Sigmoid colon (tissue), 7 donors: ENCODE measurements around the gene C1GALT1C1. TPM values are rescaled to one million over a fixed set of nuclear protein-coding genes. Genes with fewer than 3 reads are reported as not detected.
"Not testable (repeated sequence)": the region's sequence is repeated elsewhere in the genome, so short reads cannot be mapped to it uniquely, and the experiment has no call there.

ENCODE experiments used
- DNase-seq: peaks from one replicate; pipeline ENCODE4 v3.0.0-alpha.2; 2019
- H3K27ac ChIP-seq, 4 donors: fragments of 200-600 bp; sonication (generic); one replicate each; pipeline ENCODE4 v1.5.1; 2016 to 2019; ENCODE audit warnings: mild to moderate bottlenecking in 1 of 4
- H3K27me3 ChIP-seq, 3 donors: fragments of 200-600 bp; sonication (generic); one replicate each; pipeline ENCODE4 v1.5.1; 2019; ENCODE audit warnings: mild to moderate bottlenecking in 1 of 3
- H3K36me3 ChIP-seq, 4 donors: fragments of 200-600 bp; sonication (generic); one replicate each; pipeline ENCODE4 v1.5.1; 2016 to 2019
- H3K4me1 ChIP-seq, 4 donors: fragments of 200-600 bp; sonication (generic); one replicate each; pipeline ENCODE4 v1.5.1; 2017 to 2019
- H3K4me3 ChIP-seq, 4 donors: fragments of 200-600 bp; sonication (generic); one replicate each; pipeline ENCODE4 v1.5.1; 2017 to 2019; ENCODE audit warnings: mild to moderate bottlenecking in 2 of 4, moderate library complexity in 1 of 4
- H3K9me3 ChIP-seq, 4 donors: fragments of 200-600 bp in 3 of 4; sonication (generic) in 3 of 4; one replicate each; pipeline versions ENCODE4 v1.5.1 to v1.6.1; 2013 to 2019
- EP300 ChIP-seq, 4 donors: sonication (generic); formaldehyde crosslinking; IDR thresholded peaks; one replicate each; pipeline ENCODE4 v1.6.1; 2017; ENCODE audit warnings: antibody characterized with exemption in 4 of 4
- POLR2A ChIP-seq, 2 donors: fragments of 450-650 bp; IDR thresholded peaks; one replicate each; pipeline ENCODE4 v1.6.1; 2016; ENCODE audit warnings: antibody characterized with exemption in 2 of 2, mild to moderate bottlenecking in 2 of 2, moderate library complexity in 2 of 2
- POLR2AphosphoS5 ChIP-seq, 4 donors: sonication (generic); formaldehyde crosslinking; IDR thresholded peaks; one replicate each; pipeline ENCODE4 v1.6.1; 2017; ENCODE audit warnings: antibody characterized with exemption in 4 of 4
- WGBS, 2 donors: extraction: QIAGEN DNeasy Blood & Tissue Kit; methylation state at CpG; one replicate each; pipeline ENCODE4 v1.1.7; 2013; 5-methylcytosine and 5-hydroxymethylcytosine counted together
- intact Hi-C: fragments of 100-400 bp; cut with DNase I; formaldehyde crosslinking; loops from one replicate; pipeline ENCODE4 v1.15.1; 2023
- polyA plus RNA-seq, 3 donors: library from polyadenylated mRNA; stranded (reverse); fragments of 200-250 nt; gene quantifications; one replicate each; pipeline ENCODE4 v1.2.3, GENCODE V29; 2013
- total RNA-seq, 4 donors: library from RNA; depleted of rRNA; stranded (reverse); fragments of >200 nt; gene quantifications; one replicate each; pipeline ENCODE4 v1.1.0, GENCODE V29; 2016
- TF ChIP-seq, protein P1 (sequence below), 4 experiments: fragments of 450-650 bp in 3 of 4; fragments of 200-600 bp in 1 of 4; IDR thresholded peaks; one replicate each; pipeline ENCODE4 v1.5.1; 2016 to 2019; ENCODE audit warnings: antibody characterized with exemption in 4 of 4, mild to moderate bottlenecking in 3 of 4, moderate library complexity in 2 of 4
- donor health status: healthy with polysubstance abuse.
- donor health status: Bipolar disorder and iron deficiency.
- donor health status: healthy.

The C1GALT1C1 gene
- total and polyA plus RNA-seq, 7 donors, result 5.4 to 31.7 (median 21.2) TPM

DNA sequence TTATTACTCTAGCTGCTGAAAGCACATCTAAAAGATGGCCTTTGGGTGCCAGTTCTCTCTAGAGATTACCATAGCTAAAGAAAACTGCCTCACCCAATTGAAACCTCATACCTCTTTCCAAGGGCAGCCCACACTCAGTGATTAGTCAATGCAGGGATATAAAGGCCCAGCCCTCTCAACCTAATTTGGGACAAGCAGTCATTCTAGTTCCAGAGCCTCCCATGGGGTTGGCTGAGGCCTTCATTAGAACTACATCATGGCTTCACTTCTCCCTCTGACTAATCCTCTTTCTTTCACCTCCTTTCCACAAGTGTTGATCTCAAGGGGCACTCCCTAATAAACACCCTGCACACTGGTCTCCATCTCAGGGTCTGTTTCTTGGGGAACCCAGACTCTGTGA, 38.5 kb upstream of the C1GALT1C1 start:
- Histone ChIP-seq H3K27ac (no peak overlapping the region), H3K4me3 (no peak overlapping the region), H3K27me3 (no peaks in the 10 kb centered on the region), H3K4me1 (no peaks in the 10 kb centered on the region), H3K9me3 (no peaks in the 10 kb centered on the region), H3K36me3 (no peaks in the 10 kb centered on the region)
- DNase-seq, result no peak
- TF ChIP-seq EP300 (IDR thresholded peaks at IDR 0.05), result no peak
- TF ChIP-seq POLR2A (IDR thresholded peaks at IDR 0.05), result no peak
- intact Hi-C loops, result loop anchor here (5.0 kb wide), 1 partner anchor 171 kb away; no protein-coding TSS in a partner anchor

DNA sequence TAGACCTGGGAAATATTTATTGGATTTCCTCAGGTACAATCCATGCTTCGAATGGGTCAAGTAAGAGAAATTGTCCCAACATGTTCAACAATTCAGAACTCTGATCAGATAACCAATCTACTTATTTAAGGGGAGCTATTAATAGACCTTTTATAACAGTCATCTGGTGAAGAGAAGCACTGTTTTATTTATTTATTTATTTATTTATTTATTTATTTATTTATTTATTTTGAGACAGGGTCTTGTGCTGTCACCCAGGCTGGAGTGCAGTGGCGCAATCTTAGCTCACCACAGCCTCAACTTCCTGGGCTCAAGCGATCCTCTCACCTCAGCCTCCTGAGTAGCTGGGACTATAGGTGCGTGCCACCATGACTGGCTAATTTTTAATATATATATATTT, 34.7 kb upstream of the C1GALT1C1 start:
- H3K9me3 ChIP-seq, H3K4me3 ChIP-seq, DNase-seq, H3K4me1 ChIP-seq, intact Hi-C loops, H3K27ac ChIP-seq, H3K27me3 ChIP-seq, H3K36me3 ChIP-seq: not testable (repeated sequence)
- 91 to 93% methylated on average over 4 of the region's 4 CpGs for WGBS, 2 donors

DNA sequence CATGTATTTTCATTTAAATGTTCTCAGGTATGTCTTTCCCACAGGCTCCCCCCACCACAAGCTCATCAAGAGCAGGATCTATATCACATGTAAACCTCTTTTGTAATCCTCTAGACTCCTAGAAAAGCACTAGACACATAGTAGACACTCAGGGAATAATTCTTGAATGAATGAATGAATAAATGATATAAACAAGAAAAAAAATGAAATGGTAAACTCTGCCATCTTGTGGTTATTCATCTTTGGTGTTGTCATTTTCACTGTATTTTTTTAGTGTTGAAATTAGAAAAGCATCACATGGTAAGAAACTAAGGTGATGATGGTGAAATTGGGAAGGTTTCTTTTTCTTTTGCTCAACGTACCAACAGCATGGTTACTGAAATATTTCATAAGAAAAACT, 34.2 kb upstream of the C1GALT1C1 start:
- DNase-seq, result no peak

DNA sequence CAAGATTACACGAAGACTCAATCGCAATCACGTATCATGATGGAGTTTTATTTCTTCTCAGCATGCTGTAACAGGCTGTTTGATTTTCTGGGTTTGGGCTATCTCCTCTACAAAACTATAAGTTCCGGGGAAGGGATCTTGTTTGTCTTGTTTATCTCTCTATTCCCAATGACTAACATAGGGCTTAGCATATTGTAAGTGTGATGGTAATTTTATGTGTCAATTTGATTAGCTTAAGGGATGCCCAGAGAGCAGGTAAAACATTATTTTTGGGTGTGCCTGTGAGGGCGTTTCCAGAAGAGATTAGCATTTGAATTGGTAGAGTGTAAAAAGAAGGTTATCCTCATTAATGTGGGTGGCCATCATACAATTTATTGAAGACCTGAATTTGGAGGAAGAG, 32.8 kb upstream of the C1GALT1C1 start:
- WGBS, 2 donors, result 62 to 84% methylated on average over 5 of the region's 5 CpGs
- Histone ChIP-seq H3K4me3 (no peak overlapping the region), H3K9me3 (no peaks in the 10 kb centered on the region), H3K36me3 (no peaks in the 10 kb centered on the region), H3K4me1 (no peaks in the 10 kb centered on the region), H3K27me3 (no peaks in the 10 kb centered on the region), H3K27ac (no peak overlapping the region)
- intact Hi-C loops, result no loop called here
- DNase-seq, result no peak
- TF ChIP-seq POLR2A (IDR thresholded peaks at IDR 0.05) (no peak), EP300 (IDR thresholded peaks at IDR 0.05) (no peak), POLR2AphosphoS5 (IDR thresholded peaks at IDR 0.05) (no peak)
- TF ChIP-seq, protein P1, sequence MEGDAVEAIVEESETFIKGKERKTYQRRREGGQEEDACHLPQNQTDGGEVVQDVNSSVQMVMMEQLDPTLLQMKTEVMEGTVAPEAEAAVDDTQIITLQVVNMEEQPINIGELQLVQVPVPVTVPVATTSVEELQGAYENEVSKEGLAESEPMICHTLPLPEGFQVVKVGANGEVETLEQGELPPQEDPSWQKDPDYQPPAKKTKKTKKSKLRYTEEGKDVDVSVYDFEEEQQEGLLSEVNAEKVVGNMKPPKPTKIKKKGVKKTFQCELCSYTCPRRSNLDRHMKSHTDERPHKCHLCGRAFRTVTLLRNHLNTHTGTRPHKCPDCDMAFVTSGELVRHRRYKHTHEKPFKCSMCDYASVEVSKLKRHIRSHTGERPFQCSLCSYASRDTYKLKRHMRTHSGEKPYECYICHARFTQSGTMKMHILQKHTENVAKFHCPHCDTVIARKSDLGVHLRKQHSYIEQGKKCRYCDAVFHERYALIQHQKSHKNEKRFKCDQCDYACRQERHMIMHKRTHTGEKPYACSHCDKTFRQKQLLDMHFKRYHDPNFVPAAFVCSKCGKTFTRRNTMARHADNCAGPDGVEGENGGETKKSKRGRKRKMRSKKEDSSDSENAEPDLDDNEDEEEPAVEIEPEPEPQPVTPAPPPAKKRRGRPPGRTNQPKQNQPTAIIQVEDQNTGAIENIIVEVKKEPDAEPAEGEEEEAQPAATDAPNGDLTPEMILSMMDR (IDR thresholded peaks at IDR 0.05), result no peak

More for the DNA sequence above, 34.2 kb upstream of the C1GALT1C1 start:
- Histone ChIP-seq H3K4me1 (no peaks in the 10 kb centered on the region), H3K9me3 (no peaks in the 10 kb centered on the region), H3K36me3 (no peaks in the 10 kb centered on the region), H3K4me3 (no peak overlapping the region), H3K27ac (no peak overlapping the region), H3K27me3 (no peaks in the 10 kb centered on the region)
- TF ChIP-seq, protein P1 (IDR thresholded peaks at IDR 0.05), result no peak
- TF ChIP-seq POLR2A (IDR thresholded peaks at IDR 0.05) (no peak), EP300 (IDR thresholded peaks at IDR 0.05) (no peak), POLR2AphosphoS5 (IDR thresholded peaks at IDR 0.05) (no peak)
- WGBS, 2 donors, result 62 to 75% methylated on average over 1 of the region's 1 CpG
- intact Hi-C loops, result no loop called here

DNA sequence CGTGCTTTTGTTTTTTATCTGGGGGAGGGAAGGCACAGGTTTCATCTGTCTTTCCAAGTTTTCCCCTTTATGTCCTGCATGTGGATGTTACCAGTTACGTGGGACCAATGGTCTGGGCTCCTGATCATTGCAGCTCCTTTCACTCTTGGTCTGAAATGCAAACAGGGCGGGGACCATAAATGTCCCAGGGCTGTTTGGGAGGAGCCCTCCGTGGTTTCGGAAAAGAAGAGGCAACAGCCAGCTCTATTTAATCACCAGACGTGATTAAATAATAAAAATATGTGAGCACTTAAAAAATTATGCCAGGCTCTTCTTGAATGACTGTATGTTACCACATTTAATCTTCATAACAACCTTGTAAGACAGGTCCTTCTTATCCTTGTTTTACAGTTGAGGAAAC, 30.8 kb upstream of the C1GALT1C1 start:
- DNase-seq, result no peak
- Histone ChIP-seq H3K4me1 (no peaks in the 10 kb centered on the region), H3K9me3 (no peaks in the 10 kb centered on the region), H3K27ac (no peak overlapping the region), H3K27me3 (no peaks in the 10 kb centered on the region), H3K36me3 (no peaks in the 10 kb centered on the region), H3K4me3 (no peak overlapping the region)
- TF ChIP-seq EP300 (IDR thresholded peaks at IDR 0.05), result no peak
- no peak for TF ChIP-seq POLR2AphosphoS5 (IDR thresholded peaks at IDR 0.05)
- no peak for TF ChIP-seq POLR2A (IDR thresholded peaks at IDR 0.05)
- TF ChIP-seq, protein P1 (IDR thresholded peaks at IDR 0.05), result no peak
- intact Hi-C loops, result no loop called here
- WGBS, 2 donors, result 16 to 76% methylated on average over 6 of the region's 6 CpGs

DNA sequence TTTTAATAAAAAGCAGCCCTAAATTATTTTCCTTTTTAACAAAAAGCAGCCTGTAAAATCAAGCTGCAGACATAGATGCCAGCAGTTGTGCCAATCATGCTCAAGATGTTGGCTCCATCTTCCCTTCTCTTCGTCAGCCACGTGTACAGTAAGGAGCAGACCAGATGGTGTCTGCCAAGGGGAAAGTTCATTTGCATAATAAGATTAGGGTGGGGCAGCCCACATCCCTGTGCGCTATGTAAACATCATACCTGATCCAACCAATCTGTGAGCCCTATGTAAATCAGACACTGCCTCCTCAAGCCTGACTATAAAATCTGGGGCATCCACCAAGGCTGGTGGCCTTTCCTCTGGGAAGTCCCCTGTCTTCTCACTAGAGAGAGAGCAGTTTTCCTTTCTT, 23.1 kb upstream of the C1GALT1C1 start:
- TF ChIP-seq POLR2A (IDR thresholded peaks at IDR 0.05) (no peak), POLR2AphosphoS5 (IDR thresholded peaks at IDR 0.05) (no peak), EP300 (IDR thresholded peaks at IDR 0.05) (no peak)
- TF ChIP-seq, protein P1 (IDR thresholded peaks at IDR 0.05), result no peak
- Histone ChIP-seq H3K27me3 (no peaks in the 10 kb centered on the region), H3K9me3 (no peaks in the 10 kb centered on the region), H3K36me3 (no peaks in the 10 kb centered on the region), H3K4me3 (no peak overlapping the region), H3K4me1 (no peaks in the 10 kb centered on the region), H3K27ac (no peak overlapping the region)
- no peak for DNase-seq
- WGBS, 2 donors, result 25 to 66% methylated on average over 3 of the region's 3 CpGs
- intact Hi-C loops, result no loop called here

DNA sequence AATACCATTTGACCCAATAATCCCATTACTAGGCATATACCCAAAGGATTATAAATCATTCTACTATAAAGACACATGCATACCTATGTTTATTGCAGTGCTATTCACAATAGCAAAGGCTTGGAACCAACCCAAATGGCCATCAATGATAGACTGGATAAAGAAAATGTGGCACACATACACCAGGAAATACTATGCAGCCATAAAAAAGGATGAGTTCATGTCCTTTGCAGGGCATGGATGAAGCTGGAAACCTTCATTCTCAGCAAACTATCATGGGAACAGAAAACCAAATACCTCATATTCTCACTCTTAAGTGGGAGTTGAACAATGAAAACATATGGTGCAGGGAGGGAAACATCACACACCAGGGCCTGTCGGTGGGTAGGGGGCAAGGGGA, 22.4 kb upstream of the C1GALT1C1 start:
- H3K27ac ChIP-seq, H3K27me3 ChIP-seq, H3K4me1 ChIP-seq, H3K36me3 ChIP-seq, intact Hi-C loops, H3K4me3 ChIP-seq, H3K9me3 ChIP-seq, DNase-seq: not testable (repeated sequence)
- 94 to 96% methylated on average over 1 of the region's 1 CpG for WGBS, 2 donors
